HepG2 (cell line): ENCODE measurements around the gene MMUT. TPM values are rescaled to one million over a fixed set of nuclear protein-coding genes. Genes with fewer than 3 reads are reported as not detected.

Experiments
- CBX5 ChIP-seq: sonication (generic); formaldehyde crosslinking; IDR thresholded peaks from 2 replicates; pipeline ENCODE4 v1.4.0; 2020; ENCODE audit warnings: missing genetic modification reagents, borderline replicate concordance
- FOXA3 ChIP-seq: IDR thresholded peaks from 2 replicates; pipeline ENCODE4 v1.6.1; 2016; ENCODE audit warnings: missing genetic modification reagents, missing compliant biosample characterization
- KMT2B ChIP-seq: IDR thresholded peaks from 2 replicates; pipeline ENCODE4 v1.6.1; 2016; ENCODE audit warnings: missing genetic modification reagents, missing compliant biosample characterization
- MTA3 ChIP-seq: sonication (generic); formaldehyde crosslinking; IDR thresholded peaks from 2 replicates; pipeline ENCODE4 v1.4.0; 2020; ENCODE audit warnings: missing genetic modification reagents
- RFX5 ChIP-seq: IDR thresholded peaks from 2 replicates; pipeline ENCODE4 v1.6.1; 2011; ENCODE audit warnings: low read depth, low read length, improper control_type of control experiment
- SIX1 ChIP-seq: sonication (generic); formaldehyde crosslinking; IDR thresholded peaks from 2 replicates; pipeline ENCODE4 v1.4.0; 2020; ENCODE audit warnings: missing genetic modification reagents, borderline replicate concordance
- ZMYM3 ChIP-seq: sonication (generic); formaldehyde crosslinking; IDR thresholded peaks from 2 replicates; pipeline ENCODE4 v1.5.1; 2020; ENCODE audit warnings: mild to moderate bottlenecking, missing genetic modification reagents
- ZNF224 ChIP-seq: sonication (generic); formaldehyde crosslinking; IDR thresholded peaks from 2 replicates; pipeline ENCODE4 v1.5.0; 2020; ENCODE audit warnings: mild to moderate bottlenecking, missing genetic modification reagents
- ZNF337 ChIP-seq: sonication (generic); formaldehyde crosslinking; IDR thresholded peaks from 2 replicates; pipeline ENCODE4 v1.5.1; 2020; ENCODE audit warnings: missing genetic modification reagents, low read depth, mild to moderate bottlenecking, borderline replicate concordance
- ZNF543 ChIP-seq: sonication (generic); formaldehyde crosslinking; IDR thresholded peaks from 2 replicates; pipeline ENCODE4 v1.4.0; 2020; ENCODE audit warnings: mild to moderate bottlenecking, missing genetic modification reagents
- ZSCAN20 ChIP-seq: sonication (generic); formaldehyde crosslinking; IDR thresholded peaks from 2 replicates; pipeline ENCODE4 v1.4.0; 2020; ENCODE audit warnings: missing genetic modification reagents, mild to moderate bottlenecking, borderline replicate concordance
- polyA plus RNA-seq, 8 experiments: library from polyadenylated mRNA; depleted of rRNA in 3 of 8; stranded (reverse) in 7 of 8; unstranded in 1 of 8; fragments of >200 nt; fragmentation: Illumina TruSeq in 4 of 8; extraction: Trizol in 4 of 8; gene quantifications; 2 replicates each; pipeline versions ENCODE4 v1.2.1 to v1.2.3, GENCODE V29; 2011 to 2016; ENCODE audit warnings: low read depth in 4 of 8, missing spikeins in 1 of 8, mixed read lengths in 1 of 8; ENCODE audit not compliant: insufficient read depth in 1 of 8
- total RNA-seq, 5 experiments: library from RNA; depleted of rRNA; stranded (reverse); fragments of >200 nt; fragmentation: Illumina TruSeq; extraction: Trizol; gene quantifications; 2 replicates each; pipeline ENCODE4 v1.2.3, GENCODE V29; 2016; ENCODE audit warnings: low read depth in 1 of 5
- TF ChIP-seq, protein P1 (sequence below): sonication (generic); formaldehyde crosslinking; IDR thresholded peaks from 2 replicates; pipeline ENCODE4 v1.8.1; 2023; ENCODE audit warnings: mild to moderate bottlenecking, moderate library complexity, missing genetic modification reagents
- TF ChIP-seq, protein P2 (sequence below): sonication (generic); formaldehyde crosslinking; IDR thresholded peaks from 2 replicates; pipeline ENCODE4 v1.4.0; 2020; ENCODE audit warnings: mild to moderate bottlenecking, missing genetic modification reagents, borderline replicate concordance
- TF ChIP-seq, protein P3 (sequence below): sonication (generic); formaldehyde crosslinking; conservative IDR thresholded peaks from 2 replicates; pipeline ENCODE4 v1.4.0; 2020; ENCODE audit warnings: mild to moderate bottlenecking, missing genetic modification reagents, moderate library complexity
- TF ChIP-seq, protein P4 (sequence below): sonication (generic); formaldehyde crosslinking; IDR thresholded peaks from 2 replicates; pipeline ENCODE4 v1.4.0; 2020; ENCODE audit warnings: missing genetic modification reagents
- TF ChIP-seq, protein P5 (sequence below): sonication (generic); formaldehyde crosslinking; conservative IDR thresholded peaks from 2 replicates; pipeline ENCODE4 v1.8.0; 2022; ENCODE audit warnings: mild to moderate bottlenecking, moderate library complexity, missing genetic modification reagents
- TF ChIP-seq, protein P6 (sequence below): IDR thresholded peaks from 2 replicates; pipeline ENCODE4 v1.6.1; 2016

Gene MMUT
- total and polyA plus RNA-seq, 2 of the 13 experiments (the other 11 are each of a cell fraction or from before 2014, with no cell fraction given), result 16.1 to 20.5 TPM

DNA sequence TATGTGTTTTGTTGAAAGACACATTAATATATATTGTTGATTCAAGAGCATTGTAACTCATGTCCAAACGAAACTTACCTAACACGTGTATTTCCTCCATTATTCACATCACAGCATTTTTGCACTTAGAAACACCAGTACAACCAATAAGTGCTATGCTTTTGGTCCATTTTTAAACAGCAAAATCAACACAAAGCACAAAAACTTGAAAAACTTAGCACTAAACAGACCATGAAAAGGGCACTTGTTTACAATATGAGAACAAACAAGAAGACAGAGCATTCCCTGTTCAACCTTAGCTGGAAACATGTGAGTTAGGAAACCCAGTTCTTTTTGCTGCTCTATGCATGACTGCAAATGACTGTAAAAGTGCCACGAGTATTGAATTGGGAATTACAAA, 46.3 kb upstream of the MMUT start (continued):
- TF ChIP-seq, protein P1, sequence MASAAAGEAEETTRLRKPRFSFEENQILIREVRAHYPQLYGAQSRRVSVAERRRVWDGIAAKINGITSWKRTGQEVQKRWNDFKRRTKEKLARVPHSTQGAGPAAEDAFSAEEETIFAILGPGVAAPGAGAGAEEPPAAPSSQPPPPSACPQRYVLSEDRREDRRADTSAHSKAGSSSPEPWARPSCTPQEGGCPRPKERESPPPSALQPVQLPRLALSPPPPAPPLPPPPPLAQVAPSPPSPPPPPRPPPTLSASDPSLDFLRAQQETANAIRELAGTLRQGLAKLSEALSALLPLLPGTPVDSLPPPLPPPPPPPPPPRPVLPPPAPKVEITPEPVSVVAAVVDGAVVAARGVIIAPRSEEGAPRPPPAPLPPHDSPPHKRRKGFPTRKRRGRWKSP (CRISPR knock-in tag), result no peak
- TF ChIP-seq KMT2B (CRISPR knock-in tag) (no peak), ZNF543 (no peak), RFX5 (no peak), FOXA3 (CRISPR knock-in tag) (peak; percentile 90), ZNF337 (CRISPR knock-in tag) (no peak), ZSCAN20 (CRISPR knock-in tag) (no peak), ZMYM3 (CRISPR knock-in tag) (no peak), MTA3 (CRISPR knock-in tag) (no peak), SIX1 (CRISPR knock-in tag) (peak; percentile 43; the same call in 1 of the 2 replicates), ZNF224 (no peak), CBX5 (CRISPR knock-in tag) (no peak)
- TF ChIP-seq, protein P2, sequence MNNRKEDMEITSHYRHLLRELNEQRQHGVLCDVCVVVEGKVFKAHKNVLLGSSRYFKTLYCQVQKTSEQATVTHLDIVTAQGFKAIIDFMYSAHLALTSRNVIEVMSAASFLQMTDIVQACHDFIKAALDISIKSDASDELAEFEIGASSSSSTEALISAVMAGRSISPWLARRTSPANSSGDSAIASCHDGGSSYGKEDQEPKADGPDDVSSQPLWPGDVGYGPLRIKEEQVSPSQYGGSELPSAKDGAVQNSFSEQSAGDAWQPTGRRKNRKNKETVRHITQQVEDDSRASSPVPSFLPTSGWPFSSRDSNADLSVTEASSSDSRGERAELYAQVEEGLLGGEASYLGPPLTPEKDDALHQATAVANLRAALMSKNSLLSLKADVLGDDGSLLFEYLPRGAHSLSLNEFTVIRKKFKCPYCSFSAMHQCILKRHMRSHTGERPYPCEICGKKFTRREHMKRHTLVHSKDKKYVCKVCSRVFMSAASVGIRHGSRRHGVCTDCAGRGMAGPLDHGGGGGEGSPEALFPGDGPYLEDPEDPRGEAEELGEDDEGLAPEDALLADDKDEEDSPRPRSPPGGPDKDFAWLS (CRISPR knock-in tag), result no peak
- TF ChIP-seq, protein P3, sequence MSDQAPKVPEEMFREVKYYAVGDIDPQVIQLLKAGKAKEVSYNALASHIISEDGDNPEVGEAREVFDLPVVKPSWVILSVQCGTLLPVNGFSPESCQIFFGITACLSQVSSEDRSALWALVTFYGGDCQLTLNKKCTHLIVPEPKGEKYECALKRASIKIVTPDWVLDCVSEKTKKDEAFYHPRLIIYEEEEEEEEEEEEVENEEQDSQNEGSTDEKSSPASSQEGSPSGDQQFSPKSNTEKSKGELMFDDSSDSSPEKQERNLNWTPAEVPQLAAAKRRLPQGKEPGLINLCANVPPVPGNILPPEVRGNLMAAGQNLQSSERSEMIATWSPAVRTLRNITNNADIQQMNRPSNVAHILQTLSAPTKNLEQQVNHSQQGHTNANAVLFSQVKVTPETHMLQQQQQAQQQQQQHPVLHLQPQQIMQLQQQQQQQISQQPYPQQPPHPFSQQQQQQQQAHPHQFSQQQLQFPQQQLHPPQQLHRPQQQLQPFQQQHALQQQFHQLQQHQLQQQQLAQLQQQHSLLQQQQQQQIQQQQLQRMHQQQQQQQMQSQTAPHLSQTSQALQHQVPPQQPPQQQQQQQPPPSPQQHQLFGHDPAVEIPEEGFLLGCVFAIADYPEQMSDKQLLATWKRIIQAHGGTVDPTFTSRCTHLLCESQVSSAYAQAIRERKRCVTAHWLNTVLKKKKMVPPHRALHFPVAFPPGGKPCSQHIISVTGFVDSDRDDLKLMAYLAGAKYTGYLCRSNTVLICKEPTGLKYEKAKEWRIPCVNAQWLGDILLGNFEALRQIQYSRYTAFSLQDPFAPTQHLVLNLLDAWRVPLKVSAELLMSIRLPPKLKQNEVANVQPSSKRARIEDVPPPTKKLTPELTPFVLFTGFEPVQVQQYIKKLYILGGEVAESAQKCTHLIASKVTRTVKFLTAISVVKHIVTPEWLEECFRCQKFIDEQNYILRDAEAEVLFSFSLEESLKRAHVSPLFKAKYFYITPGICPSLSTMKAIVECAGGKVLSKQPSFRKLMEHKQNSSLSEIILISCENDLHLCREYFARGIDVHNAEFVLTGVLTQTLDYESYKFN, result peak; percentile 53
- TF ChIP-seq, protein P4, sequence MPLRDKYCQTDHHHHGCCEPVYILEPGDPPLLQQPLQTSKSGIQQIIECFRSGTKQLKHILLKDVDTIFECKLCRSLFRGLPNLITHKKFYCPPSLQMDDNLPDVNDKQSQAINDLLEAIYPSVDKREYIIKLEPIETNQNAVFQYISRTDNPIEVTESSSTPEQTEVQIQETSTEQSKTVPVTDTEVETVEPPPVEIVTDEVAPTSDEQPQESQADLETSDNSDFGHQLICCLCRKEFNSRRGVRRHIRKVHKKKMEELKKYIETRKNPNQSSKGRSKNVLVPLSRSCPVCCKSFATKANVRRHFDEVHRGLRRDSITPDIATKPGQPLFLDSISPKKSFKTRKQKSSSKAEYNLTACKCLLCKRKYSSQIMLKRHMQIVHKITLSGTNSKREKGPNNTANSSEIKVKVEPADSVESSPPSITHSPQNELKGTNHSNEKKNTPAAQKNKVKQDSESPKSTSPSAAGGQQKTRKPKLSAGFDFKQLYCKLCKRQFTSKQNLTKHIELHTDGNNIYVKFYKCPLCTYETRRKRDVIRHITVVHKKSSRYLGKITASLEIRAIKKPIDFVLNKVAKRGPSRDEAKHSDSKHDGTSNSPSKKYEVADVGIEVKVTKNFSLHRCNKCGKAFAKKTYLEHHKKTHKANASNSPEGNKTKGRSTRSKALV, result no peak
- TF ChIP-seq, protein P5, sequence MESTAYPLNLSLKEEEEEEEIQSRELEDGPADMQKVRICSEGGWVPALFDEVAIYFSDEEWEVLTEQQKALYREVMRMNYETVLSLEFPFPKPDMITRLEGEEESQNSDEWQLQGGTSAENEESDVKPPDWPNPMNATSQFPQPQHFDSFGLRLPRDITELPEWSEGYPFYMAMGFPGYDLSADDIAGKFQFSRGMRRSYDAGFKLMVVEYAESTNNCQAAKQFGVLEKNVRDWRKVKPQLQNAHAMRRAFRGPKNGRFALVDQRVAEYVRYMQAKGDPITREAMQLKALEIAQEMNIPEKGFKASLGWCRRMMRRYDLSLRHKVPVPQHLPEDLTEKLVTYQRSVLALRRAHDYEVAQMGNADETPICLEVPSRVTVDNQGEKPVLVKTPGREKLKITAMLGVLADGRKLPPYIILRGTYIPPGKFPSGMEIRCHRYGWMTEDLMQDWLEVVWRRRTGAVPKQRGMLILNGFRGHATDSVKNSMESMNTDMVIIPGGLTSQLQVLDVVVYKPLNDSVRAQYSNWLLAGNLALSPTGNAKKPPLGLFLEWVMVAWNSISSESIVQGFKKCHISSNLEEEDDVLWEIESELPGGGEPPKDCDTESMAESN (CRISPR knock-in tag), result no peak
- TF ChIP-seq, protein P6, sequence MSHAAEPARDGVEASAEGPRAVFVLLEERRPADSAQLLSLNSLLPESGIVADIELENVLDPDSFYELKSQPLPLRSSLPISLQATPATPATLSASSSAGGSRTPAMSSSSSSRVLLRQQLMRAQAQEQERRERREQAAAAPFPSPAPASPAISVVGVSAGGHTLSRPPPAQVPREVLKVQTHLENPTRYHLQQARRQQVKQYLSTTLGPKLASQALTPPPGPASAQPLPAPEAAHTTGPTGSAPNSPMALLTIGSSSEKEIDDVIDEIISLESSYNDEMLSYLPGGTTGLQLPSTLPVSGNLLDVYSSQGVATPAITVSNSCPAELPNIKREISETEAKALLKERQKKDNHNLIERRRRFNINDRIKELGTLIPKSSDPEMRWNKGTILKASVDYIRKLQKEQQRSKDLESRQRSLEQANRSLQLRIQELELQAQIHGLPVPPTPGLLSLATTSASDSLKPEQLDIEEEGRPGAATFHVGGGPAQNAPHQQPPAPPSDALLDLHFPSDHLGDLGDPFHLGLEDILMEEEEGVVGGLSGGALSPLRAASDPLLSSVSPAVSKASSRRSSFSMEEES (CRISPR knock-in tag), result 0 out of 2 replicates have a peak, but pooled peaks have one; percentile 28
